LNCaP clone FGC (cell line): ENCODE results near the gene JPH3.
"Not testable (repeated sequence)": the region's sequence is repeated elsewhere in the genome, so short reads cannot be mapped to it uniquely, and the experiment has no call there.

Experiments
- DNase-seq: peaks from one replicate; pipeline ENCODE4 v3.0.0-alpha.2; 2011; ENCODE audit warnings: low read depth
- H3K4me3 ChIP-seq: 2 replicates; pipeline ENCODE4 v1.5.1; 2011; ENCODE audit warnings: mild to moderate bottlenecking, low read depth, low read length, control low read depth
- CTCF ChIP-seq: IDR thresholded peaks from 2 replicates; pipeline ENCODE4 v1.5.1; 2012; ENCODE audit warnings: mild to moderate bottlenecking; ENCODE audit not compliant: control insufficient read depth, insufficient read depth; ENCODE audit errors: extremely low read depth

Gene JPH3

GRCh38 chr16:87678618-87679017 is 76.3 kb downstream of the JPH3 start:
- no peak overlapping the region for H3K4me3 ChIP-seq
- TF ChIP-seq CTCF: no peak
- DNase-seq: no peak

- DNase-seq: no peak
- no peak overlapping the region for H3K4me3 ChIP-seq
- no peak for TF ChIP-seq CTCF
Measured at GRCh38 chr16:87679593-87680271, 77.4 kb downstream of the JPH3 start.

GRCh38 chr16:87680272-87680644 is 78.0 kb downstream of the JPH3 start:
- no peak for DNase-seq
- no peak for TF ChIP-seq CTCF
- H3K4me3 ChIP-seq: no peak overlapping the region

GRCh38 chr16:87681051-87681602 is 78.8 kb downstream of the JPH3 start:
- not testable (repeated sequence) for H3K4me3 ChIP-seq, DNase-seq

GRCh38 chr16:87681981-87682570 is 79.8 kb downstream of the JPH3 start:
- TF ChIP-seq CTCF: 0 out of 2 replicates have a peak, but pooled peaks have one; percentile 30
- H3K4me3 ChIP-seq: no peak overlapping the region
- no peak for DNase-seq

- H3K4me3 ChIP-seq: no peak overlapping the region
- no peak for TF ChIP-seq CTCF
- no peak for DNase-seq
Measured at GRCh38 chr16:87682852-87683399, 80.6 kb downstream of the JPH3 start.

GRCh38 chr16:87684106-87684677 is 81.9 kb downstream of the JPH3 start:
- DNase-seq: no peak
- TF ChIP-seq CTCF: no peak
- no peak overlapping the region for H3K4me3 ChIP-seq
